ENCODE measurements around the gene SH3BP5.

The SH3BP5 gene

DNA sequence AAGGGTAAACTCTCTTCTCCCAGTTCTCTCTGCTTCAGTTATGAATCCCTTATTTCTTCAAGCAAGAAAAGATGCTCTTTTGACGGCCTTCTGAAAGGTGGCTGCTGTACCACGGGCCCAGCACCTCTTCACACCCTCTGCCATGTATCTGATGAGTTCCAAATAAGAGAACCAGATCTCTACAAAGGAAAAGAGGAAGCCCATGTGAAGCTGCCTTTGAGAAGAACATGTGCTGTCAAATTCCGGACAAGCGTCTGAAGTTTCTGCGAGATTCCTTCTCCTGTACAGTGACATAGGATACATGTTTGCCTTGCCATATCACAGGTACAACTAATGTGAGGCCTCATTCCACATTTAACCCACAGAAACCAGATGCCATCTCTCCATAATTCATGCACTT lies 59.2 kb downstream of the SH3BP5 start:
- no peak for DNase-seq (ENCODE audit: low spot score)

GRCh38 chr3:15272426-15273196 lies 59.8 kb downstream of the SH3BP5 start:
- DNase-seq (ENCODE audit: low spot score) = no peak

GRCh38 chr3:15271785-15272381 lies 60.5 kb downstream of the SH3BP5 start:
- DNase-seq (ENCODE audit: low spot score) = no peak

DNA sequence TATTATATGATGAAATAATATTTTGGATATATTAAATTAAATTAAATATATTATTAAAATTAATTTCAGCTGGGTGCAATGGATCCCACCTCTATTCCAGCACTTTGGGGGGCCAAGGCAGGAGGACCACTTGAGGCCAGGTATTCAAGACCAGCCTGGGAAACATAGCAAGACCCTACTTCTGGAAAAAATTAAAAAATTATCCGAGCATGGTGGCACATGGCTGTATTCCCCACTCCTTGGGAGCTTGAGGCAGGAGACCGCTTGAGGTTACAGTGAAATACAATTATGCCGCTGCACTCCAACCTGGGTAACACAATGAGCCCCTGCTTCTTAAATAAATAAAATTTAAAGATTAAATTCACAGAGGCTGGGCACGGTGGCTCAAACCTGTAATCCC lies 61.4 kb downstream of the SH3BP5 start:
- DNase-seq (ENCODE audit: low spot score) = no peak

DNA sequence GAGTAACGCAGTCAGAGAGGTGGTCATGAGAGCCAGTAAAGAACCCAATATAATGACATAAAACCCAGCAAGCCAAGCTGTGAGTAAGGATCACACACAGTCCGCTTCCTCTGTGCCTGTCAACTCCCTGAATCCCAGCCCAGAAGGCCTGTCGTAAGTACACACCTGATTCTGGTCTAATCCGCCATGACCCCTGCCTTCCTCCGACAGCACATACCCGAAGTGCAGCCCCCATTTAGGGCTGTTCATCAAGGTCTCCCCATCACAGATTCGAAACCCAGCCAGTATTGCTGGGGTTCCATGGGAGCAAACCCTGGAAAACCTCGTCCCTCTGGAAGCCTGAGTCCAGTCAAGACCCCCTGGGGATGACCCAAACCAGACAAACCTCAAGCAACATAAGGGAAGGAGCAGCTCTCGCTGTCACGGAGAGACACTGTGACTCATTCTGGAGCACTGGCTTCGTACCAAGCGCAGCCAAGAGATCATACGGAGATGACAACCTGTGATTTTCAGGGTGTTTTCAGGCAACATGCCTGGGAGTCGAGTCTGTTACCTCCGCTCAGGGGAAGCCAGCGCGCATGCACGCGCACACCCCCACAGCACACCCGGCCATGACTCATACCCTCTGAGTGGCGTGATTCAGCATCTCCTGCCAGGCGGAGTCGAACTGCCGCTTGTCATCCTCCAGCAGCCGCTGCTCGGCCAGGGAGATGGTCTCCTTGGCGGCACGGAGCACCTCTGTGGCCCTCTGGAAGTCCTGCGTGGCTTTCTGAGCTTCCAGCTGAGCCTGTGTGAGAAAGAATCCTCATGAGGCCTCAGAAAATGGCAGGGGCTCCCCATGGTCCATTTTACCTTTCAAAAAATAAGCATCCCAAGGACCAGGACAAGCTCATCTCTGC lies 63.0 kb downstream of the SH3BP5 start:
- peak; percentile 86 for DNase-seq (ENCODE audit: low spot score)

GRCh38 chr3:15268033-15268631 lies 64.3 kb downstream of the SH3BP5 start:
- DNase-seq (ENCODE audit: low spot score) = peak; percentile 93

DNA sequence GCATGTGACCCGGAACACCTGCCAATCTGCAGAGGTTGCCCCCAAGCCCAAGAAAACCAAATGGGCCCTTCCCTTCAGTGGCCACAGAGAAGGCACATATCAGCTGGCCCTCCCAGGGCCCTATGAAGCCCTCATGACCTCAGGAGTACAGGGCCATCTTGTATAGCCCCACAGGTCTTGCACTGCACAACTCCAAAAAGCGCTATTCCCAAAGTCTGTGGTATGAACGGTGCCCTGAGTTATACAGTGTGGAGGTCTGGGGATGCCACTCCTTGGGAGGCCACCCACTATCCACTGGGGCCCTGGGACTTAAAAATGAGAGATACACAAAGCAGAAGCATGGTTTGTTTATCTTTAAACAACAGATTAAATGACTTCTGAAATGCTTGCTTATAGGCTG lies 64.9 kb downstream of the SH3BP5 start:
- DNase-seq (ENCODE audit: low spot score) = no peak

GRCh38 chr3:15266510-15267376 lies 65.6 kb downstream of the SH3BP5 start:
- no peak for DNase-seq (ENCODE audit: low spot score)

GRCh38 chr3:15265655-15266509 lies 66.5 kb downstream of the SH3BP5 start:
- no peak for DNase-seq (ENCODE audit: low spot score)

DNA sequence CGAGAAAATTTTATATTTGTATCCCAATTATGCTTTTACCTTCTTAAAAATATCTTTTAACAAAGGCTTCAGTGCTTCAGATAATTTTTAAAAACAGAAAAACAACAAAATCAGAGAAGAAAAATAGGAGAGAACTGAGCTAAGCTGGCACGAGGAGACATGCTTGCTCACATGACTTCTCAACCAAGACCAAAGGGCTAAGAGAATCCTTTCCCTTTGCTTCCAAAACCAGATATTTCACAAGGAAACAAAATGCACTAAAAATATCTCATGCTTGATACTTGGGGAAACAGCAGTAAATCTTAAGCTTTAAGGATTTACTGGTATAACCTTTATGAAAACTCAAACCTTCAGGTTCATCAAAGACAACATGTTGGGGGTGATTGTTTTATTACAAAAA lies 67.9 kb downstream of the SH3BP5 start:
- DNase-seq (ENCODE audit: low spot score) = no peak

- no peak for DNase-seq (ENCODE audit: low spot score)
Measured at GRCh38 chr3:15263926-15264325, 68.5 kb downstream of the SH3BP5 start.

DNA sequence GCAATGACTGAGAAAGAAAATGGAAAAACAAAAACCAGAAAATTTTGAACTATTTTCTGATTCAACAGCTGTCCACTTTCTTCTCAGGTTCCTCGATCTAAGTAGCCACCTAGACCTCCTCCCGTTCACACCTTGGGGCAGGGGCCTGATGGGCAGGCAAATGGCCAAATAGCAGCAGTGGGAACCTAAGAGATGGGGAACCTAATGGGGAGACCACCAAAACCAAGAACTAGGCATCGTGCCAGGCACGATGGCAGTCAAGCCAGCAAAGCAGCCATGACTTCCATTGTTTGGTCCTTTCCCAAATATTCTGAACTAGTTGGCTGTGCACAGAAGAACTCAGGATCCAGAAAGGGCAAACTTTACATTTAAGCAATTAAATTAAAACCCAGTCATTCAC lies 69.3 kb downstream of the SH3BP5 start:
- no peak for DNase-seq (ENCODE audit: low spot score)

- DNase-seq (ENCODE audit: low spot score) = no peak
Measured at GRCh38 chr3:15262021-15262420, 70.4 kb downstream of the SH3BP5 start.

DNA sequence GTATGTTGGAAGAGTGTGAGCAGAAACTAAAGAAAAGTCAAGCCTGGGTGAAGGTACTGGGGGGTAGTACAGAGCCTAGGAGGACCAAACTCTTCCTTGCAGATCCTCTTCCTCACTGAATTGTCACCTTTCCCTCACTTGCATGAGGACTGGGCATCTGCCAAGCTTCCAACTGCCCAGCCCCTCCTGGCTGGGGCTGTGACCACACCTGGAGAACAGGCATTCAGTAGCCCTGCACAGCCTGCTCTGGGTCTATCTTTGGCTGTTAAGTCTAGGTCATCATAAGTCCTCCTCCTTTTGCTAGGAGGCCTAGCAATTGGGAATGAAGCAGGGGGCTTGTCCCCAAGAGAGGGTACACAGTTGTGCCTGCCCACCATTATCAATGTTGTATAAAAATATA lies 71.1 kb downstream of the SH3BP5 start:
- DNase-seq (ENCODE audit: low spot score) = no peak

GRCh38 chr3:15260531-15260930 lies 71.9 kb downstream of the SH3BP5 start:
- DNase-seq (ENCODE audit: low spot score) = no peak

DNA sequence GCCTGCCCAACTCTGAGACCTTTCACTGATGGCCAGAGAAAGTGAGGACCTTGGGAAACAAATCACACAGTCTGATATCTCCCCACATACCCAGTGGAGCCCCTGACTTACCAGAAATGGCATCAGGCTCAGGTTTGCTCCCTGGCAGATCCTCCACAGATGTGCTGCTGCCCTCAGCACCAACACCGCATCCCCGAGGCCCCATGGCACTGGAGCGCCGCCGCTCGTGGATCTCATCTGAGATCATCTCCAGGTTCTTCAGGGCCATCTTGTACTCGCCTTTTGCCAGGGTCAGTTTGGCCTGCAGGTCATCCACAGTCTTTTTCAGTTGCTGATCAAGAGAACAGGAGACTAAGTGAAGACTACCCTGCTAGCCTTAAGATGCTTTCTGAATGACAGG lies 73.7 kb downstream of the SH3BP5 start:
- DNase-seq (ENCODE audit: low spot score) = no peak

GRCh38 chr3:15256861-15257341 lies 75.5 kb downstream of the SH3BP5 start:
- no peak for DNase-seq (ENCODE audit: low spot score)

DNA sequence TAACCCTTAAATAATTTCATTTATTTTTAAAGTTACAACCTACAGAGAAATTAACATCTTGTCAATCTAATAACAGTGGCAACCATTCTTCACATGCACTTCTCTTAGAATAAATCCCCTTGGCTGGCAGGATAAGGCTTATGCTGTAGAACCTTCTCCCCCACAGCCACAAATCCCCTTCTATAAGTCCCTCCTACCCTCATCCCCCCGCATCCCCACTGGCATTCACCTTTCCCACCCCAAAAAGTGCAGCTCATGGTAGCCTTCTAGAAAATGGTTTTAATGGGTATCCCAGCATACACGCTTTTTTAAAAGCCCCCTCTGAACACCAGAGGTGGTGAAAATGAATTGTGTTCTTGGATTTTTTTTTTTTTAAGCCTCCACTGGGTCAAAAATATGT lies 77.2 kb downstream of the SH3BP5 start:
- DNase-seq (ENCODE audit: low spot score) = no peak

DNA sequence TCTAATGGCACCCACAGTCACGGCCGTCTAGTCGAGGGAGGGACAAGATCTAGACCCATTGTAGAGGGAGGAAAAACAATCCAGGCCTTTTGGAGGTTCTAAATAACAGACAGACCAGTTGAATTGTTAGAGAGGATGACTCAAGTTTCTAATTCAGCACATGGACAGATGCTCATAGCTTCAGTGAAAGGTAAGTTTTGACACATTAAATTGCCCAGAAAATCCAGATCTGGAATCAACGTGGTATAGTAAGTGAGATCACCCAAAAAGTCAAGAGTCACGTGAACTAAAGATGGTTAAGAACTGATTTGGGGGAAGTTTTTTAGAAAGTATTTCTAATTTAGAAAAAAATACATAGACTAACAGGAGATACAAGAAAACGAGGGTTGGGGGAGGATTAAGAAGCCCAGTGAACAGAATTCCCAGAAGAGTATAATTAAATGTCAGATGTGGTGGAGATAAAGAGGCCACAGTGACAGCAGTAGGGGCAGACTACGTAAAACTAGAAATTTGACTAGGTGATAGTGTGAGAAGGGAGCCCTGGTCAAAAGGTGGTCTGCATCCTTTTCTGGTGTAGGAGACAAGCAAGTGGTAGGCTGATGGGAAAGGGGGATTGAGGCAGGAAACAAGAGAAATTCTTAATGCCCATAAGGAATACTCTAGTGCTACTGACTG lies 79.2 kb downstream of the SH3BP5 start:
- DNase-seq (ENCODE audit: low spot score) = no peak

DNA sequence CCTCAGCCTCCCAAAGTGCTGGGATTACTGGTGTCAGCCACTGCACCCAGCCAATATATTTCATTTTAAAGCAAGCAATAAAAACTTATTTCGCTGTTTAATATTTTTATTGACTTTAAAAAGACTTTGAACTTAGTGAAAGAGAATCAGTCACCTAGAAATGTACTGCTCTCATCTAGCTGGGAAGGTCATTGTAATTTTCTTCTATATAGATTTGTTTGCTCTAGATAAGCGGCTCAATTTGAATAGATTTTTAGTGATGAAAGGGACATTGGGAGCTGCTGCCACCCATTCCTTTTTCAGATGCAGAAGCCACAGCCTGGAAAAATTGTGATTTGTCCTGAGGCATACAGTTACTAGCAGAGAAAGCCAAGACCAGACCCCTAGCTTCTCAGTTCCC lies 86.2 kb downstream of the SH3BP5 start:
- no peak for DNase-seq (ENCODE audit: low spot score)
